ENCODE data around the gene NPL. TPM values are rescaled to one million over a fixed set of nuclear protein-coding genes. Genes with fewer than 3 reads are reported as not detected.

Gene NPL, protein sequence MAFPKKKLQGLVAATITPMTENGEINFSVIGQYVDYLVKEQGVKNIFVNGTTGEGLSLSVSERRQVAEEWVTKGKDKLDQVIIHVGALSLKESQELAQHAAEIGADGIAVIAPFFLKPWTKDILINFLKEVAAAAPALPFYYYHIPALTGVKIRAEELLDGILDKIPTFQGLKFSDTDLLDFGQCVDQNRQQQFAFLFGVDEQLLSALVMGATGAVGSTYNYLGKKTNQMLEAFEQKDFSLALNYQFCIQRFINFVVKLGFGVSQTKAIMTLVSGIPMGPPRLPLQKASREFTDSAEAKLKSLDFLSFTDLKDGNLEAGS
- 1.4 and 5.1 TPM in 2 replicates for total RNA-seq

GRCh38 chr1:182789138-182790076 is at the start of gene NPL:
TSS of gene NPL (plus strand) at chr1:182789773. CDS start at chr1:182794372, 4,599 bp downstream.

DNA sequence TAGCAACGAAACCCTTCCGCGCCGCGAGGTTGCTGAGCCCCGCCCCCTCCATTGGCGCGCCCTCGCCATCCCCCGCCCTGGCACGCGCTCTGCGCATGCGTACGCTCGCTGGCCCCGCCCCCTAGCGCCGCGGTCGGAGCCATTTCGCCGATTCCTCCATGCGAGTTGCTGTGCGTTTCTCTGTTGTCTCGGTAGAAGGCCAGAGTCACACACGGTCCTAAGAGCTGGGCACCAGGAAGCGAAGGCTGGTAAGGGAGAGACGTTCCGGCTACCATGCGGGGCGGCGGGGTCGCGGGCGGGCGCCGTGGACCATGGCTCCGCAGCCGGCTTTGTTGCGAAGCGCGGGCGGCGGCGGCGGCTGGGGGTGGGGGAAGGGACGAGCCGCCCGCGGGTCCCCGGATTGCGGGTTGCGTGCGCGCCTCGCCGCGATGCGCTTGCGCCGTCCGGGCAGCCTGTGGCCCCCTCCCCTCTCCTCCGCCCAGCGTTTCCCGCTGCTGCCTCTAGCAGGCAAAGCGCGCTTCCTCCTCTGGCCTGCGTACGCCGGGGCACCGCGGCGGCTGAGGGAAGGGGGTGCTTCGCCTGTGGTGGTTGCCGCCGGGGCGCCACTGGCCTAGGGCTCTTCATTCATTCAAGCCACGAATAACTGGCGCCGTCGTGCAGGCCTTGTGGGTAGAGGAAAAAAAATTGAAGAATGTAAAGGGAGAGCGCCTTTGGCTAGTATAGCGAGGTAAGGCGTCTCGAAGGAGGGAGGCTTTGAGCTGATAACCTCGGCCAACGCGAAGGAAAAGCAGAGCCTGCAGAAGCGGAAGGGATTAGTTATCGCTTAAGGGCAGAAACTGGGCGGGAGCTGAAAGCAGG is 49.9 kb downstream of the NPL start, which contains the start of gene DHX9:
Gene DHX9, plus strand, starts transcription at position 139 of the 858 bp plus-strand sequence. CDS start 3,220 bp downstream, outside the sequence.

Other genes starting within 250 kb of the NPL start
- gene RNASEL, start 200.5 kb upstream of the NPL start, total RNA-seq: 4.1 and 7.7 TPM in 2 replicates
- 0.20 and 0.37 TPM in 2 replicates for gene RGS16, start 185.4 kb upstream of the NPL start, total RNA-seq
- not detected in 2 replicates for gene RGS8, start 105.2 kb upstream of the NPL start, total RNA-seq
- 120 and 197 TPM in 2 replicates for gene DHX9, start 49.6 kb downstream of the NPL start, total RNA-seq
- not detected in 2 replicates for gene SHCBP1L, start 163.4 kb downstream of the NPL start, total RNA-seq
- gene LAMC1, start 233.6 kb downstream of the NPL start, total RNA-seq: 598 and 810 TPM in 2 replicates